Glomerular visceral epithelial cell (primary cell): ENCODE results near the gene AJUBA.
"Not testable (repeated sequence)": the region's sequence is repeated elsewhere in the genome, so short reads cannot be mapped to it uniquely, and the experiment has no call there.

Source experiments
- DNase-seq: peaks from one replicate; pipeline ENCODE4 v3.0.0-alpha.2; 2016; ENCODE audit errors: extremely low spot score

AJUBA gene

DNA sequence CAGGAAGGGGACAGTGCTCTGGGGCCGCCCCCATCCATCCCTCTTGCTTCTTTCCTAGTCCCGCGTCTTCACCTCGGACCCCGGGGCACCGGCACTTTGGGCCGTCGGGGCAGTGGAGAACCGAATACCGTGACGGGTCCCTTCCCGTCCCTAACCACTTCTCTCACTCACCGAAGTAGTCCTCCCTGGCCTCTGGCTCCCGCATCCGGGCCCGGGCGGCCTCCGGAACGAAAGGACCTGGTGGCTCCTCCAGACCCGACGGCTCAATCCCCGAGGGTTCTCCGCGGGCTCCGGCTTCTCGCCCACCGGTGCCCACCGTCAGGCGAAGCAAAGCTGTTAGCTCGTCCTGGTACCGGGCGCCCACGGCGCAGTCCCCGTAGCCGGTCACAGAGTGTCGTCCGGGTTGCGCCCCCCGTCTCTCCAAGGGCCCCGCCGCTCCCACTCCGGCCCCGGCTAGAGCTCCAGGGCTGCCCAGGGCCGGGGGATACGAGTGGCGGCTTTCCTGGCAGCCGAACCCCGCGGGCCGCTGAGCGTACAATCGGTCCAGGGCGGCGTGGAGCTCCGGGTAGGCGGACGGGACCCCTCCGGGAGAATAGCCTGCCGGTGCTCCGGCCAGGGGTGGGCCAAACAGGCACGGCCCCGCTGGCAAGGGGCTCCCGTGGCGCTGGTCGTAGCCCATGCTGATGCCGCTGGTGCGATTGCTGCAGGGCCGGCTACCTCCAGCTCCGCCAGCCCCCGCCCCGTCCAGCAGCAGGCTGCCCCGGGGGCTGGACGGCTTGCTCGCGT lies 1.1 kb downstream of the AJUBA start:
- DNase-seq: no peak

- peak; percentile 87 for DNase-seq
These were observed 1.7 kb downstream of the AJUBA start for GRCh38 chr14:22980672-22981089.

GRCh38 chr14:22979748-22980392 lies 2.5 kb downstream of the AJUBA start:
- peak; percentile 72 for DNase-seq

- peak; percentile 34 for DNase-seq
These were observed 3.2 kb downstream of the AJUBA start for GRCh38 chr14:22978981-22979671.

GRCh38 chr14:22978487-22978837 lies 3.9 kb downstream of the AJUBA start:
- DNase-seq: no peak

- DNase-seq: peak; percentile 98
These were observed 4.5 kb downstream of the AJUBA start for GRCh38 chr14:22977684-22978486.

- DNase-seq: no peak
These were observed 5.0 kb downstream of the AJUBA start for GRCh38 chr14:22977434-22977683.

DNA sequence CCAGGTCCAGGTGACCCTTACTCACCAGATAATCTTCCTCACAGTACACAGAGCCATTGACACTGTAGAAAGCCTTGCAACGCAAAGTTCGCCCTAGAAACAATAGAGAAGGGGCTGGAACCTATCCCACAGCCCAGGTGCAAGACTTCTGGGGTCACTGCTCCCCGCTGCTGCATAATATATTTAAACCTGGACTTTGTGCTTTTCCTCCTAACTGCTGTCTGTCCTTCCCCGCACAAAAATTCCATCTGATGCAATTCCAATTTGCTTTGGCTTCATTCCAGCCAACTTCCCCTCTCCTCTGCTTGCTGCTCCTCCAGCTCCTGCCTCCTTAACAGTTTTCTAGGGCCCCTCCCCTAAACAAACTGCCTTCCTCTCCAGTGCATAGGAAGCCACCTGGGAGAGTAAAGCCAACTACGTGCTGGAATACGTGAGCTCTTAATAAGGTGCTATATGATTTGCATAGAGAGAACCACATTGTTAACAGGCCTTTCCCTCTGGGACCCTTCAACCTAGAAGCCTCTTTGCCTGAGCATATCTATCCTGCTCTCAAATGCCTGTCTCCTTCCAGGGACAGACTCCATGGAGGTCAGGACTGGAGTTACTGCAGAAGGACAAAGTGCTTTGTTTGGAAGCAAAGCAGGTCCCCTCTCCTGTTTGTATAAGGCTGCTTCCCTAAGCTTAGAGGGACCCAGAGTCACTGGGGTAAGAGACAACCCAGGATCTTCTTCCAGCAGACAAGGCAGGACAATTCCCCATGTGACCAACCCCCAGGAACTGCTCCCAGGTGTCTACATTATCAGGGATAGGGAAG lies 5.5 kb downstream of the AJUBA start:
- DNase-seq: peak; percentile 84

- peak; percentile 69 for DNase-seq
These were observed 7.6 kb downstream of the AJUBA start for GRCh38 chr14:22974530-22975313.

- DNase-seq: peak; percentile 80
These were observed 8.9 kb downstream of the AJUBA start for GRCh38 chr14:22973217-22974032.

GRCh38 chr14:22972313-22972930 lies 9.9 kb downstream of the AJUBA start:
- DNase-seq: no peak

DNA sequence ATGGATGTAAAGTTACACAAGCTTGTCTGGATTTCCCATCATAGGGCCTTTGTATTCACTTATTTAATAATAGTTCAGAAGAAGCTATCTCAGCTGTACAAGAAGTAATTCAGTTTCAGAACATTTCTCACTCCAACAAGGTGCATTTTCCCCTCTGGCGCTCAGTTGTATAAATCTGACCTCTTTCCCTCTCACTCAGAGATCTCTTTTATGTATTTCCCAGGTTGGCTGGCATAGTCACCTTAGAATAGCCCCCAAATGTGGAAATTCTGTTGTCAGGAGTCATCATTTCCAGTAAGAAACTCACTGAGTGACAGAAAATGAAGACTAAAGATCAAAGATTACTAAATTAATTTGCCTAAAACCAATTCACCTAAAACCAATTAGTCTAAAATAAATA lies 11.2 kb downstream of the AJUBA start:
- DNase-seq: no peak

DNA sequence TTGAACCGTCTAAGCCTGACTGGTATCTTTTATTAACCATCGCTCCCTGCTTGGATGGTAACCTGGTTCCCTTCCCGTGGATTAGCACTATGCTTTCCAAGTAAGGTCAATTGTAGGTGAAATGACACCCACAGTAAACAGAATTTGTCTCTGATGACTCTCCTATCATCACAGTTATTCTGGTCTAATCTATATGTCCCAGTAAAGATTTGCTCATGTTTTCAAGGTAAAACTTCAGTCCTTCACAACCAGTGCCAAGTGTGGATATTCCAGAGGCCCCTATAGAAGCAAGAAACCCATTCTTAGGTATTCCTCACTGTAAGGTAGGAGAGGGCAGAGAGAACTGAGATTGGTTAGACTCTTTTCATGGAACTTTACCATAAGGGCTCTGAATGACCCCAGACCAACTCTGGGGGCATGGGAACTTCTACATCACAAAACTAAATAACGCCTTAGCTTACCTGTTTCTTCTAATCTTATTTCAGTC lies 15.5 kb downstream of the AJUBA start:
- DNase-seq: no peak

DNA sequence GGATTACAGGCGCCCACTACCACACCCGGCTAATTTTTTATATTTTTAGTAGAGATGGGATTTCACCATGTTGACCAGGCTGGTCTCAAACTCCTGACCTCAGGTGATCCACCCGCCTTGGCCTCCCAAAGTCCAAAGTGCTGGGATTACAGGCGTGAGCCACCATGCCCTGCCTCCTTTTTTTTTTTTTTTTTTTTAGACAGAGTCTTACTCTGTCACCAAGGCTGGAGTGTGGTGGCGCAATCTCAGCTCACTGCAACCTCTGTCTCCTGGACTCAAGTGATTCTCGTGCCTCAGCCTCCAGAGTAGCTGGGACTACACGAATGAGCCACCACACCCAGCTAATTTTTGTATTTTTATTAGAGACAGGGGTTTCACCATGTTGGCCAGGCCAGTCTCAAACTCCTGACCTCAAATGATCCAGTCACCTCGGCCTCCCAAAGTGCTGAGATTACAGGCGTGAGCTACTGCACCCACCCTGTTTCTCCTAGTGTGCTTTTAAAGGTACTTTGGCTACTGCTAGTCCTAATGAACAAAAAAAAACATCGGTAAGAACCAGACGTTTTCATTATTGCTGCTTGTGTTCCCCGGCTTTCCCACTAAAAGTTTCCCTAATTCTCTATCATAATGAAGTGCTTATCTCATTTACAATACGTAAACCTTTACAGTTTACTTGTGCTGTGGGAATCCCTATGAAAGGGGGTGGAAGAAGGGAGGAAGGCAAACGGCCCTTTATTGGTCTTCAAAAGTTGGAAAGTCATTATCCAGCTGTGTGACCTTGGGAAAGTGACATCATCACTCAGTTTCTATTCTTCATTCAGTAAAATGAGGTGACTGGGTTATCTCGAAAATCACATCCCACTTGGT lies 16.2 kb downstream of the AJUBA start:
- DNase-seq: not testable (repeated sequence)

DNA sequence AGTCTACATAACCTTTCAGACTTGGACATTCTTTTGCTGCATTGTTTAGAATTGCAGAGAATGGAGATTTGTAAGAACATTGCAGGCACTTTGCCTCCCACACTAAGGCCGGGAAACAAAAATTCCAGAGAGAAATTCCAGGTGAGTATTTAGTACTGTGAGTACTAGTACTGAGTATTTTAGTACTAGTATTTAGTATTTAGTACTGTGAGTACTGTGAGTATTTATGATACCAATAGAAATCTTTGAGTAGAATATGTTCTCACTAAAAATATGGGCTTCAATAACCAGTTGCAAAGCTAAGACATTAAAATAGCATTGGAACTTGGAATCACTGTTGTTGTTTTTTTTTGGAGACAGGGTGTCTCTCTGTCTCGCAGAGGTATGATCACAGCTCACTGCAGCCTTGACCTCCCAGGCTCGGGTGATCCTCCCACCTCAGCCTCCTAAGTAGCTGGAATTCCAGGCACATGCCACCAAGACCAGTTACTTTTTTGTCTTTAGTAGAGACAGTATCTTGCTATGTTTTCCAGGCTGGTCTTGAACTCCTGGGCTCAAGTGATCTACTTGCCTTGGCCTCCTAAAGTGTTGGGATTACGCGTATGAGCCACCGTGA lies 20.2 kb downstream of the AJUBA start:
- no peak for DNase-seq

GRCh38 chr14:22955702-22956569 lies 26.4 kb downstream of the AJUBA start:
- peak; percentile 79 for DNase-seq

- DNase-seq: no peak
These were observed 29.9 kb downstream of the AJUBA start for GRCh38 chr14:22952418-22952817.
